ENCODE data around the gene CMTM4.

Gene CMTM4

GRCh38 chr16:66696669-66697630, at the start of gene CMTM4:
CMTM4 (minus strand) TSS chr16:66696743; CDS start chr16:66696525, 218 bp downstream.
- peak; percentile 83 for DNase-seq

DNA sequence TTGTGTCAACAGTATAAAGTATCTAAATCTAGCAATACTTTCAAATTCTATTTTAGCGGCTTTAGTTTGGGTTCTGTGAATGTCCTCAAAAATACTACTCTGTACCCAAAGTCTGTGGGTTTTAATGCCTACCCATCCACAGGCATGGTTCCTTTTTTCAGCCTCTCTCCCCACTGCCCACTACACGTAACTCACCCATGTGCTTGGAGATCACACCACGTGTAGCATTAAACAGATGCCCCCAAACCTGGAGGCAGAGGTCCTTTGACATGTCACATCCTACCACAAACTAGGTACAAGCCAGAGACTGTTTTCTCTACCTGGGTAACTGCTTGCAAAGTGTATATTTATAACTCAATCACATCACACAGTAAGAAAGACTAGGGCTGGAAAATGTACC, 49.5 kb upstream of the CMTM4 start:
- no peak for DNase-seq

DNA sequence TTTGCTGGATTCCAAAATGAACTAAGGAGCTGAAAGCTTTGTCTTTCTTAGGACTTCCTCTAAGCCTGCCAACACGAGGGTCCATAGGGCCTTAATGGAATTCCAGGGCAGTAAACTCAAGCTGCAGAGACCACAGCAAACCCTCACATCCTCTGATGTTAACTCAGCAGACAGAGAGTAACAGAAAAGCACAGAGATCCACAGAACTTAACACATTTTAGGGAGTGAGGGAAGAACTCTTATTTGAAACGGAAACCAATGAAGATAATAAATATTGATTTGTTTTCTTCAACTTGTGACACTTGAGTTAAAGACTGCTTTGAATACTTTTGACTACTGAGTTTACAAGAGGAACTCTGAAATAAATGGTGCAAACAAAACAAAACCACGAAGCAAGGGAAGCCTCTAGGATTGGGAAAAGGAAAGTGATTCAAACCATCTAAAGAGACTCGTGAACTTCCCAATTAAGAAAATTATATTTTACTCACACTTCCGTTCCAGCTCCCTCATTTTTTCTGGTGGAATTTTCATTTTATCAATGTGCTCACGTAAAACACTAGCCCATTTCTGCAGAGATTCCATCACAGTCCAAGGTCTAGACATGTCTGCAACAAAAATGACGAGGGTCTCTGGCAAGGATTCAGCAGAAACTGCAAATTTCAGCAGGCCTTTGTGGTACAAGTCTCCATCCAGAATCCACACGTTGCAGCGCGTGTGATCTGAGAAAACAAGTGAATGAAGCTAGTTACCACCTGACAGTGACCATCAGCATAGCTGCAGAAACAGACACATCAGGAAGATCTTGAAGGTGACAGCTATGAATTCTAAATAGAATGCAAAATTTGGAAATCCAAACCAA, 45.6 kb upstream of the CMTM4 start:
- DNase-seq = no peak

- DNase-seq = no peak
These were observed 44.8 kb upstream of the CMTM4 start for GRCh38 chr16:66741169-66741900.

GRCh38 chr16:66740533-66740932, 44.0 kb upstream of the CMTM4 start:
- DNase-seq = no peak

GRCh38 chr16:66740010-66740409, 43.5 kb upstream of the CMTM4 start:
- DNase-seq = peak; percentile 42

DNA sequence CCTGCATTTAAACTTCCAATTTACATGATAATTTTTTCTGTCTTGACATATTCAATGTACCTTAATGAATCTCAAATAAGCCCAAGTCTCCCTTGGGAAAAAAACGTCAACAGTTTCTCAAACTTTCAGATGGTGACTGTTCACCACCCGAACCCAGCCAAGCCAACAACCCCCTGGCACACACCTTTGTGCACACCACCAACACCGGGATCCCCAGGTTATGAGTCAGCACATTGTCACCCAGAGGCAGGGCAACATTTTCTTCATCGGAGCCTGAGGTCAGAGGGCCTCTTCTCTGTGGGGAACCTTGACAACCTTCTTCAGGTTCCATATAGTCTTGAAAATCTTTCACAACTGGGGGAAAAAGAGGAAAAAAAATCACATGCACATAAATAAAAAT, 39.3 kb upstream of the CMTM4 start:
- no peak for DNase-seq

DNA sequence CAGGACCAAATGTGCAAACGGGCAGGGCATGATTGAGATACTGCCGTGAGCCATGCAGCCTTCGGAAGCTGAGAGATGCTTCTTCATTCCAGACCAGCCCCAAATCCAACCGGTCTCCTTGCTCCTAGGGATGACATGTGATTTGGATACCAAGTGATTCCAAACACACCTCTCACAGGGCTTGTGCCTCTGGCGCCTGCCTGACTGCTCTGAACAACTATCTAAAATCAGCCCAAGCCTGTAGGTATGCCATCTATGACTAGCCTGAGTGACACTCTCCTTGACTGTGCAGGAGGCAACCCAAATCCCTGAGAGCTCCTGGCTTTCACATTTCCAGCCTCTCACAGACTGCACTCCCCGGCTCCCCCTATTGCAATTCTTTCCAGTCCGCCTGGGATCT, 34.6 kb upstream of the CMTM4 start:
- DNase-seq = no peak

DNA sequence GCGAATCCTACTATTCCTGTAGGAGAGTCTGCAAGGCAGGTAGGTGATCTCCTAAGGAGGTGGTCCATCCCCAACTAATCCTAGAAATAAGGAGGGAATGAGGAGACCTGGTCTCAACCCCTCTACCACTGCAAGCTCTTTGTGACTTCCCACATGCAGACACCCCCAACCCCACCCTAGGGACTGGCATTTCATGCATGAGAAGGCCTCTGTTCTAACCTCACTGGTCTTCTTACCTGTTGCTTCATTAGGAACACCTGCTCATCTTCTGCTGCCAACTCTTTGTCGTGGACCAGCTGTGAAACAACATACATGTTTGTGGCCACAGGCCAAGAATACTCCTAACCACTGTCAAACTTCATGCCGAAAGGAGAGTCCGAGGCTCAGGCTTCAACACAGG, 32.3 kb upstream of the CMTM4 start:
- no peak for DNase-seq

- DNase-seq = peak; percentile 54
These were observed 31.7 kb upstream of the CMTM4 start for GRCh38 chr16:66728117-66728787.

DNA sequence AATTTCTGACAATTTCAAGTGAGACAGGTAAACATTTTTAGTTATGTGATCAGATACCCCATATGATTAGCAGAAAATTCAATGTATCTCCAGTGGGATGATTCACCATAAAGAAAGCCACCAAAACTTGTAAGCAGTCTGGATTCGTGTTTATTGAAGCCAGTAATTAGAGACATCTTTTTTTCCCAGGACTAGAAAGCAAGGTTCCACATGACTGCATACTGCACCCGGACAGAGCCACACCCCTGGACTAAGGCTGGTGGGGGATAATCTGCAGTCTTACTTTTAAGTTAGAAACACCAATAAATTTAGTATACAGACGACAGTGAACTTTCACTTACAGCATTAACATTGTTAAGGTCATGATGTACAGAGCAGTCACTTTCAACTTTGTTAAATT, 24.2 kb upstream of the CMTM4 start:
- no peak for DNase-seq

DNA sequence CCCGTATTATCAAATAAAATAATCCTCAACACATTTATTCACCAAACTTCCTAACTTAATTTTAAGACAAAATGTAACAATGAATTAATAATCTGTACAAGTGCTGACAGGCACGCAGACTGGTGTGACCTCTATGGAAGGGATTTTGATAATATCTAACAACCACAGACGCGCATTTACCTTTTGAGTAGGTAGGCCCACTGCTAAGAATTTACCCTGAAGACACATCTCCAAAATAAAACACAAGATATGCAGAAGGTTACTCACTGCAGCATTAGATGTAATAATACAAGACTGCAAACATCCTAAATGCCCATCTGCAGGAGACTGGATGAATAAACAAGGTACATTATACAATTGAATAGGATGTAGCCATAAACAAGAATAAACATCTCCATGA, 22.7 kb upstream of the CMTM4 start:
- no peak for DNase-seq

DNA sequence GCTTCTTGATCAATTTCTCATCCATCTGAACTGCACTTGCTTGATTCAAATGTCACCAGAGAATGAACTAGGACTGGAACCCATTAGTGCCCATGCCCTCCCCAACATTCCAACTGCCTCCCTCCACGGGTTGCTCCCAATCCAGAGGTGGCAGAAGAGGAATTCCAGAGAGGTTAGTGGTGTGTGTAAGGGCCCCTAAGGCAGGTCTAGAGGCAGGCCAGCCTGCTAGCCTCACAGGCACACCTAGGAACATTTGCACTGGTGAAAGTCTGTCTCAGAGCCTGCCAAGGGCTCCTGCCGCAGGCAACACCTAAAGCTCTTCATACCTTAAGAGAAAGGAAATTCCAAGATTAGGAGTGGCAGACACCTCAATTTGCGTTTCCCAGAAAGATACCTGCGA, 21.2 kb upstream of the CMTM4 start:
- DNase-seq = no peak

DNA sequence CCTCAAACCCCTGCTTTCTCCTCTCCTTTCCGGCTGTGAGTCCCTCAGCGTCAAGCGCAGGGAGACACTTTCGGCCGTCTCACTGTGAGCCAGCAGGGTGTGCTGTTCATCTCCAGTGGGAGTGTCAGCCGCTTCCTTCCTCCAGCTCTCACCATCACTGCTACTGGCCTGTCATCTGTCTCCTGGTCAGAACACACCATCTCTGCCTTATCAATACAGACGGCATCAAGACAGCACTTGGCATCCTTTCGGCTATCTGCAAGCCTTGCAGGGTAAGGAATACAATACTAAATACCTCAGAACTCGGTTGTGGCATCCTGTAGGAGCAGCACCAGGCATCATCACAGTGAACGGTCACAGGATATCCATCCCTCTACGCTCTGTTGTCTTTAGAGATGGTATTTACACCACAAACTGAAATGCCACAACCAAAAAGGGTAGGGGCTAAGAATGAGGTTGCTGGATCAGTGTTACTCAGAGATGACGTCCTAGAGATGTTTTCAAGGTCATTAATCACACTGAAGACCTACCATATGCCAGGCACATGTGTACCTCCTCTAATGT, 20.7 kb upstream of the CMTM4 start:
- no peak for DNase-seq

- DNase-seq = no peak
These were observed 18.2 kb upstream of the CMTM4 start for GRCh38 chr16:66714654-66715307.

DNA sequence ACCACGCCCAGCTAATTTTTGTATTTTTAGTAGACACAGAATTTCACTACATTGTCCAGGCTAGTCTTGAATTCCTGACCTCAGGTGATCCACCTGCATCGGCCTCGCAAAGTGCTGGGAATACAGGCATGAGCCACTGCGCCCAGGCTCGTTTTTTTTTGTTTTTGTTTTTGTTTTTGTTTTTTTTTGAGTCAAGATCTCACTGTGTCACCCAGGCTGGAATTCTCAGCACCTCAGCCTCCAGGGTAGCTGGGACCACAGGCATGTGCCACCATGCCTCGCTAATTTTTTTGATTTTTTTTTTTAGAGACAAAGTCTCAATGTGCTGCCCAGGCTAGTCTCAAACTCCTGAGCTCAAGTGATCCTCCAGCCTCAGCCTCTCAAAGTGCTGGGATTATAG, 17.5 kb upstream of the CMTM4 start:
- no peak for DNase-seq

GRCh38 chr16:66713076-66713475, 16.5 kb upstream of the CMTM4 start:
- DNase-seq = no peak

DNA sequence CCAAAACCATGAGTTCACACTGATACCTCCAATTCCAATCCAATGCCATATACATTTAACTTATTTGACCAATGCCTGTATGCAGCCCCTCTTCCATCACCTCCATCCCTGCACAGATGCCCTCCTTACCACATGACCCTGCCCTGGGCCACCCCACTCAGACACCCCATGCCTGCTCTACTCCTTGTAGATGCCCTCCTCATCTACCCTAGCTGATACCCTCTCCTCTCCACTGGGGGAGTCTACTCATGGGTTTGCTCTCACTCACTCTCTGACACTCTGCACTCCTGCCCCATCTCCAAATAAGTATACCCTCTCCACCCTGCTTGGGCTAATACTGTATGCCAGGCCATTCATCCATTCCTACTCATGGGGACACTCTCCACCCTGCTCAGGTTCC, 16.0 kb upstream of the CMTM4 start:
- no peak for DNase-seq

DNA sequence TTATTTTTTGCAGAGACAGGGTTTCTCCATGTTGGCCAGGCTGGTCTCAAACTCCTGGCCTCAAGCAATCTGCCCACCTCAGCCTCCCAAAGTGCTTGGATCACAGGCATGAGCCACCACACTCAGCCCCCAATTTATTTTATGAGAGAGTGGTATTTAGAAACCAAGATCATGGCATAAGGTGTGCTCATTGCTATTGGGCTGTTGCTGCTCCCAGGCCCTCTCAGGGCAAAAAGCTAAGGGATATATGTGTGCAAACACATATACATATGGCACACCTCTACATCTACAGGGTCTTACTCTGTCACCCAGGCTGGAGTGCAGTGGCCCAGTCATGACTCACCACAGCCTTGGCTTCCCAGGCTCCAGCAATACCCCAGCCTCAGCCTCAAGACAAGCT, 15.0 kb upstream of the CMTM4 start:
- DNase-seq = no peak

DNA sequence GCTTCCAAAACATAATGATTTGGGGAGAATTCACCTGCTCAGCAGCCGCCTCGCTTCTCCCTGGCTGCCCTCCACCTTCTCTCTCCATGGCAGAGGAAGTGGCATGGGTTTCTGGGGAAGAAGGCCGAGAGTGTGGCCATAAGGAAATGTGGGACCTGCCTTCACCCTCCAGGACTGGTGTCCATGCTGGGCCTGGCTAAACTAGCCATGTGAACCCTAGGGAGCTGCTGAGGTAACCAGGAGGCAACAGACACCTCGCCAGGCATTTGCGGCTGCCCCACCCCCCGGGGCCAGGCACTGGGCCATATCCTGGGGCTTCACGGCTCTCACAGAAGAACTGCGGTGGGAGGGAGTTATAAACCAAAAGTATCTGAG, 9.9 kb upstream of the CMTM4 start:
- DNase-seq = no peak

- no peak for DNase-seq
These were observed 9.4 kb upstream of the CMTM4 start for GRCh38 chr16:66705790-66706505.
